ENCODE data around the gene RBM28. TPM values are rescaled to one million over a fixed set of nuclear protein-coding genes. Genes with fewer than 3 reads are reported as not detected.

RBM28 gene
- total RNA-seq, 1 experiment from 2014 or later = 100 TPM

GRCh38 chr7:128262273-128263028 is 81.3 kb downstream of the RBM28 start:
- POLR2A ChIA-PET (ENCODE audit: low non-redundant PET) = no interaction called here
- intact Hi-C loops (cut with micrococcal nuclease; ENCODE audit: unreplicated experiment) = no loop called here
- no peaks in the 10 kb centered on the region for H3K27me3 ChIP-seq (replicated peaks; ENCODE audit: insufficient read depth, low read depth, low read length, poor library complexity)
- no peak for TF ChIP-seq CTCF (conservative IDR thresholded peaks at IDR 0.05; ENCODE audit: low read depth, low read length)
- no peak for TF ChIP-seq EZH2 (IDR thresholded peaks at IDR 0.05; ENCODE audit: borderline replicate concordance, low read depth, low read length, poor library complexity, severe bottlenecking)
- H3K36me3 ChIP-seq (ENCODE audit: insufficient read depth, low read length, poor library complexity, severe bottlenecking) = no peaks in the 10 kb centered on the region
- no peak overlapping the region for H3K4me3 ChIP-seq (ENCODE audit: low read depth, low read length, poor library complexity, severe bottlenecking)
- H3K4me1 ChIP-seq (ENCODE audit: insufficient read depth, low read length, poor library complexity, severe bottlenecking) = peaks cover 27% of the 10 kb centered on the region
- no peak for DNase-seq (ENCODE audit: low spot score)
- CTCF ChIA-PET = no interaction called here
- H3K27ac ChIP-seq (ENCODE audit: low read depth, low read length, poor library complexity, severe bottlenecking) = no peak overlapping the region
- BruUV-seq (replicated peaks) = no TSS peak
- H3K9me3 ChIP-seq (ENCODE audit: low read depth, low read length, poor library complexity, severe bottlenecking) = no peaks in the 10 kb centered on the region

- H3K27ac ChIP-seq (ENCODE audit: low read depth, low read length, poor library complexity, severe bottlenecking) = no peak overlapping the region
- no peaks in the 10 kb centered on the region for H3K27me3 ChIP-seq (replicated peaks; ENCODE audit: insufficient read depth, low read depth, low read length, poor library complexity)
- BruUV-seq (replicated peaks) = no TSS peak
- intact Hi-C loops (cut with micrococcal nuclease; ENCODE audit: unreplicated experiment) = no loop called here
- no peaks in the 10 kb centered on the region for H3K9me3 ChIP-seq (ENCODE audit: low read depth, low read length, poor library complexity, severe bottlenecking)
- H3K36me3 ChIP-seq (ENCODE audit: insufficient read depth, low read length, poor library complexity, severe bottlenecking) = no peaks in the 10 kb centered on the region
- DNase-seq (ENCODE audit: low spot score) = no peak
- CTCF ChIA-PET = no interaction called here
- TF ChIP-seq CTCF (conservative IDR thresholded peaks at IDR 0.05; ENCODE audit: low read depth, low read length) (no peak), EZH2 (IDR thresholded peaks at IDR 0.05; ENCODE audit: borderline replicate concordance, low read depth, low read length, poor library complexity, severe bottlenecking) (no peak)
- H3K4me1 ChIP-seq (ENCODE audit: insufficient read depth, low read length, poor library complexity, severe bottlenecking) = peaks cover 6% of the 10 kb centered on the region
- H3K4me3 ChIP-seq (ENCODE audit: low read depth, low read length, poor library complexity, severe bottlenecking) = no peak overlapping the region
- POLR2A ChIA-PET (ENCODE audit: low non-redundant PET) = no interaction called here
These were observed 83.5 kb downstream of the RBM28 start for GRCh38 chr7:128260069-128260795.

- Histone ChIP-seq H3K4me3 (ENCODE audit: low read depth, low read length, poor library complexity, severe bottlenecking) (no peak overlapping the region), H3K27ac (ENCODE audit: low read depth, low read length, poor library complexity, severe bottlenecking) (no peak overlapping the region), H3K36me3 (ENCODE audit: insufficient read depth, low read length, poor library complexity, severe bottlenecking) (no peaks in the 10 kb centered on the region), H3K4me1 (ENCODE audit: insufficient read depth, low read length, poor library complexity, severe bottlenecking) (peaks cover 6% of the 10 kb centered on the region), H3K9me3 (ENCODE audit: low read depth, low read length, poor library complexity, severe bottlenecking) (no peaks in the 10 kb centered on the region), H3K27me3 (replicated peaks; ENCODE audit: insufficient read depth, low read depth, low read length, poor library complexity) (no peaks in the 10 kb centered on the region)
- ChIA-PET POLR2A (ENCODE audit: low non-redundant PET) (interaction anchor here (1.0 kb wide), 1 partner anchor 8 kb away, joined by 3 read pairs; no protein-coding TSS in a partner anchor), CTCF (no interaction called here)
- no TSS peak for BruUV-seq (replicated peaks)
- no peak for TF ChIP-seq EZH2 (IDR thresholded peaks at IDR 0.05; ENCODE audit: borderline replicate concordance, low read depth, low read length, poor library complexity, severe bottlenecking)
- TF ChIP-seq CTCF (conservative IDR thresholded peaks at IDR 0.05; ENCODE audit: low read depth, low read length) = no peak
- no peak for DNase-seq (ENCODE audit: low spot score)
- intact Hi-C loops (cut with micrococcal nuclease; ENCODE audit: unreplicated experiment) = no loop called here
These were observed 84.3 kb downstream of the RBM28 start for GRCh38 chr7:128259131-128260061.

All from A673 (cell line).